GM18861 (cell line): Measurements from ENCODE around the gene VSX2.

ENCODE experiments used
- ATAC-seq: cut with Tn5 transposase; IDR thresholded peaks from one replicate; pipeline ENCODE4 v1.9.1; 2021; ENCODE audit not compliant: unreplicated experiment

The VSX2 gene

GRCh38 chr14:74301594-74302151 is 62.4 kb downstream of the VSX2 start:
- ATAC-seq, result no peak

GRCh38 chr14:74302152-74302628 is 62.9 kb downstream of the VSX2 start:
- no peak for ATAC-seq

- peak; percentile 97 for ATAC-seq
Observed at GRCh38 chr14:74302634-74303569, 63.7 kb downstream of the VSX2 start, which contains the start of gene ABCD4. Gene ABCD4 (minus strand): TSS chr14:74302934. CDS start chr14:74302912, 22 bp downstream.

DNA sequence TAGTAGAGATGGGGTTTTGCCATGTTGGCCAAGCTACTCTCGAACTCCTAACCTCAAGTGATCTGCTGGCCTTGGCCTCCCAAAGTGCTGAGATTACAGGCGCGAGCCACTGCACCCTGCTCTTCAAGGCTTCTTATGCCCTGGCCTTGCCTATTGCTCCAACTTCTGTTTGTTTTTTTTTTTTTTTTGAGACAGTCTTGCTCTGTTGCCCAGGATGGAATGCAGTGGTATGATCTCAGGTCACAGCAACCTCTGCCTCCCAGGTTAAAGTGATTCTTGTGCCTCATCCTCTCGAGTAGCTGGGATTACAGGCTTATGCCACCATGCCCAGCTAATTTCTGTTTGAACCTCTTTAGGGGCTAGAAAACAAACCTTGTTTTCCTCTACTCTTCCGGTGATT is 69.4 kb downstream of the VSX2 start:
- ATAC-seq, result no peak

GRCh38 chr14:74309125-74310022 is 70.1 kb downstream of the VSX2 start:
- ATAC-seq, result no peak

DNA sequence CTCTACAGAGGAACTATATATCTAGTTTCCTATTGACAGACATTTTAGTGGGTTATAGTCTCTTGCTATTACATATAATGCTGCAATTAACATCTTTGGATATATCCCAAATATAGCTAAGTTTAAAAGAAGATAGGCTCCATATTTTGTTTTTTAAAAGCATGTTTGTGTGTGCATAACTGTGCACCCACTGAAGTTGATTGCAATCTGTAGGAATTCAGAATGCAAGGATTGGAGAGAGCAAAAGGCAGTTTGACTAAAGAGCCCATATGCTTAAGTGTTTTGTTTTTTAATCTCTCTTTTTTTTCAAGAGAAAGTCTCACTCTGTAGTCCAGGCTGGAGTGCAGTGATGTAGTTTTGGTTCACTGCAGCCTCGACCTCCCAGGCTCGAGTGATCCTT is 72.9 kb downstream of the VSX2 start:
- no peak for ATAC-seq
